Panc1 (cell line): Measurements from ENCODE around the gene PNKD.

Source experiments
- CTCF ChIP-seq: fragments of 450-650 bp; IDR thresholded peaks from 2 replicates; pipeline ENCODE4 v1.5.1; 2017; ENCODE audit warnings: mild to moderate bottlenecking
- POLR2AphosphoS5 ChIP-seq: IDR thresholded peaks from 2 replicates; pipeline ENCODE4 v1.6.1; 2012; ENCODE audit warnings: mild to moderate bottlenecking, low read depth, low read length, moderate library complexity
- REST ChIP-seq, 2 experiments: IDR thresholded peaks; 2 replicates each; pipeline ENCODE4 v1.6.1; 2011 to 2012; ENCODE audit warnings: low read depth in 2 of 2, control low read depth in 1 of 2, low read length in 1 of 2, mild to moderate bottlenecking in 1 of 2, moderate library complexity in 1 of 2; ENCODE audit not compliant: insufficient read depth in 1 of 2
- SIN3A ChIP-seq: IDR thresholded peaks from 2 replicates; pipeline ENCODE4 v1.6.1; 2012; ENCODE audit warnings: low read depth, mild to moderate bottlenecking, low read length, moderate library complexity, borderline replicate concordance; ENCODE audit not compliant: insufficient read depth
- TCF7L2 ChIP-seq: IDR thresholded peaks from 2 replicates; pipeline ENCODE4 v1.6.1; 2011; ENCODE audit warnings: mild to moderate bottlenecking, low read depth, low read length, inconsistent platforms

- TF ChIP-seq CTCF: no peak
- TF ChIP-seq REST (IDR thresholded peaks at IDR 0.05; ENCODE audit: insufficient read depth in 1 of 2, low read depth in 2 of 2, low read length in 1 of 2): no peak
- no peak for TF ChIP-seq POLR2AphosphoS5
- no peak for TF ChIP-seq TCF7L2
- no peak for TF ChIP-seq SIN3A
Measured at GRCh38 chr2:218296200-218296599, 25.9 kb downstream of the PNKD start.
